Measurements from ENCODE around the gene DOK5. TPM values are rescaled to one million over a fixed set of nuclear protein-coding genes. Genes with fewer than 3 reads are reported as not detected.

DOK5 gene
- total RNA-seq, 1 donor from 2014 or later = 0.69 TPM

- H3K36me3 ChIP-seq = no peaks in the 10 kb centered on the region
- no peak for TF ChIP-seq CTCF (IDR thresholded peaks at IDR 0.05)
- DNase-seq = no peak
- H3K4me3 ChIP-seq = no peak overlapping the region
- H3K27ac ChIP-seq = no peak overlapping the region
- ATAC-seq = no peak
- no peaks in the 10 kb centered on the region for H3K9me3 ChIP-seq
- intact Hi-C loops (cut with DNase I) = loop anchor here (5.0 kb wide), 1 partner anchor 424 kb away; no protein-coding TSS in a partner anchor
- no peaks in the 10 kb centered on the region for H3K27me3 ChIP-seq
- no peaks in the 10 kb centered on the region for H3K4me1 ChIP-seq
These were observed 170.7 kb downstream of the DOK5 start for GRCh38 chr20:54646156-54646517.

- ATAC-seq = no peak
- no peaks in the 10 kb centered on the region for H3K4me1 ChIP-seq
- no peak overlapping the region for H3K27ac ChIP-seq
- intact Hi-C loops (cut with DNase I) = loop anchor here (5.0 kb wide), 1 partner anchor 426 kb away; no protein-coding TSS in a partner anchor
- H3K4me3 ChIP-seq = no peak overlapping the region
- H3K27me3 ChIP-seq = no peaks in the 10 kb centered on the region
- TF ChIP-seq CTCF (IDR thresholded peaks at IDR 0.05) = no peak
- no peaks in the 10 kb centered on the region for H3K9me3 ChIP-seq
- no peaks in the 10 kb centered on the region for H3K36me3 ChIP-seq
- DNase-seq = no peak
These were observed 173.2 kb downstream of the DOK5 start for GRCh38 chr20:54648421-54649142.

- H3K27me3 ChIP-seq = peaks cover 5% of the 10 kb centered on the region
- H3K36me3 ChIP-seq = no peaks in the 10 kb centered on the region
- H3K27ac ChIP-seq = no peak overlapping the region
- H3K9me3 ChIP-seq = no peaks in the 10 kb centered on the region
- no peak overlapping the region for H3K4me3 ChIP-seq
- intact Hi-C loops (cut with DNase I) = loop anchor here (5.0 kb wide), 1 partner anchor 427 kb away; no protein-coding TSS in a partner anchor
- DNase-seq (peak; percentile 76), ATAC-seq (peak; percentile 87)
- TF ChIP-seq CTCF (IDR thresholded peaks at IDR 0.05) = peak; percentile 81
- no peaks in the 10 kb centered on the region for H3K4me1 ChIP-seq
These were observed 174.1 kb downstream of the DOK5 start for GRCh38 chr20:54649511-54649962.

- ATAC-seq (no peak), DNase-seq (no peak)
- H3K4me3 ChIP-seq = no peak overlapping the region
- no peaks in the 10 kb centered on the region for H3K4me1 ChIP-seq
- TF ChIP-seq CTCF (IDR thresholded peaks at IDR 0.05) = no peak
- intact Hi-C loops (cut with DNase I) = no loop called here
- no peaks in the 10 kb centered on the region for H3K36me3 ChIP-seq
- H3K27me3 ChIP-seq = peaks cover 5% of the 10 kb centered on the region
- H3K27ac ChIP-seq = no peak overlapping the region
- no peaks in the 10 kb centered on the region for H3K9me3 ChIP-seq
These were observed 174.8 kb downstream of the DOK5 start for GRCh38 chr20:54650052-54650719.

- TF ChIP-seq CTCF (IDR thresholded peaks at IDR 0.05) = no peak
- Histone ChIP-seq H3K36me3 (no peaks in the 10 kb centered on the region), H3K9me3 (no peaks in the 10 kb centered on the region), H3K4me1 (no peaks in the 10 kb centered on the region), H3K4me3 (no peak overlapping the region), H3K27ac (no peak overlapping the region), H3K27me3 (peaks cover 5% of the 10 kb centered on the region)
- ATAC-seq (no peak), DNase-seq (no peak)
- intact Hi-C loops (cut with DNase I) = no loop called here
These were observed 175.9 kb downstream of the DOK5 start for GRCh38 chr20:54651252-54651651.

All from upper lobe of right lung (tissue), 1 donor.